IPS-15b (cell line): ENCODE results near the gene KANSL1.

ENCODE experiments used
- H3K27me3 ChIP-seq: one replicate; pipeline ENCODE4 v1.6.1; 2013; ENCODE audit warnings: low read length; ENCODE audit not compliant: control insufficient read depth, insufficient read depth
- H3K36me3 ChIP-seq: one replicate; pipeline ENCODE4 v1.6.1; 2013; ENCODE audit warnings: low read length; ENCODE audit not compliant: control insufficient read depth, insufficient read depth
- H3K4me1 ChIP-seq: one replicate; pipeline ENCODE4 v1.6.1; 2013; ENCODE audit warnings: mild to moderate bottlenecking, low read length; ENCODE audit not compliant: control insufficient read depth, insufficient read depth
- H3K4me3 ChIP-seq: one replicate; pipeline ENCODE4 v1.5.1; 2013; ENCODE audit warnings: low read depth, low read length
- H3K9ac ChIP-seq: one replicate; pipeline ENCODE4 v1.6.1; 2013; ENCODE audit warnings: low read depth, mild to moderate bottlenecking, low read length
- H3K9me3 ChIP-seq: one replicate; pipeline ENCODE4 v1.6.1; 2013; ENCODE audit warnings: mild to moderate bottlenecking, low read length; ENCODE audit not compliant: control insufficient read depth, insufficient read depth

KANSL1 gene

GRCh38 chr17:46037722-46038255, 155.4 kb downstream of the KANSL1 start:
- Histone ChIP-seq H3K4me3 (no peak overlapping the region), H3K4me1 (no peaks in the 10 kb centered on the region), H3K27me3 (no peaks in the 10 kb centered on the region), H3K9me3 (no peaks in the 10 kb centered on the region), H3K9ac (no peak overlapping the region), H3K36me3 (peaks cover 52% of the 10 kb centered on the region)

- H3K4me3 ChIP-seq, result no peak overlapping the region
- H3K27me3 ChIP-seq, result no peaks in the 10 kb centered on the region
- H3K9ac ChIP-seq, result no peak overlapping the region
- H3K4me1 ChIP-seq, result no peaks in the 10 kb centered on the region
- peaks cover 56% of the 10 kb centered on the region for H3K36me3 ChIP-seq
- H3K9me3 ChIP-seq, result no peaks in the 10 kb centered on the region
Observed at GRCh38 chr17:46036491-46036890, 156.7 kb downstream of the KANSL1 start.

GRCh38 chr17:46035112-46035818, 158.0 kb downstream of the KANSL1 start:
- H3K4me1 ChIP-seq, result no peaks in the 10 kb centered on the region
- no peaks in the 10 kb centered on the region for H3K9me3 ChIP-seq
- H3K36me3 ChIP-seq, result peaks cover 67% of the 10 kb centered on the region
- no peak overlapping the region for H3K4me3 ChIP-seq
- H3K27me3 ChIP-seq, result no peaks in the 10 kb centered on the region
- H3K9ac ChIP-seq, result no peak overlapping the region

DNA sequence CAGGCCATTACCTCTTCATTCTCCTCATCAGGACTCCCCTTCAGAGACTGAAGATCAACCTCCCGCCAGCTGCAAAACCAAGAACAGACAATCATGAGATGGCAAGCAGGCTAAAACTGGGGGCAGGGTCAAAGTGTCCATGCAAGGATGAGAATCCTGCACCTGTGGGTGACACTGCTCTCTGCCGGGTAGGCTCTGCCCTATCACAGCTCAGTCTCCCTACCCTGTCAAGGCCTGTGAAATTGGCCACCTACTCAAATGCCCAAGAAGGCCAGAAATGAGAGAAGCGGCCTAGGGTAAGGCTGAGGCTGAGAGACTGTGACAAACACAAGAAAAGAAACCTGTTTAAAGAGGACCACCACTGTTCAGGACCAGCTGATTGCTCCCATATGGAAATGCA, 159.8 kb downstream of the KANSL1 start:
- Histone ChIP-seq H3K36me3 (peaks cover 56% of the 10 kb centered on the region), H3K9ac (no peak overlapping the region)

GRCh38 chr17:46032909-46033308, 160.3 kb downstream of the KANSL1 start:
- no peaks in the 10 kb centered on the region for H3K27me3 ChIP-seq
- no peak overlapping the region for H3K9ac ChIP-seq
- H3K9me3 ChIP-seq, result no peaks in the 10 kb centered on the region
- H3K4me1 ChIP-seq, result peaks cover 4% of the 10 kb centered on the region
- peaks cover 52% of the 10 kb centered on the region for H3K36me3 ChIP-seq
- no peak overlapping the region for H3K4me3 ChIP-seq

More for the DNA sequence above, 159.8 kb downstream of the KANSL1 start:
- Histone ChIP-seq H3K9me3 (no peaks in the 10 kb centered on the region), H3K4me3 (no peak overlapping the region), H3K4me1 (no peaks in the 10 kb centered on the region), H3K27me3 (no peaks in the 10 kb centered on the region)

GRCh38 chr17:46031920-46032319, 161.3 kb downstream of the KANSL1 start:
- Histone ChIP-seq H3K9ac (no peak overlapping the region), H3K36me3 (peaks cover 45% of the 10 kb centered on the region), H3K27me3 (no peaks in the 10 kb centered on the region), H3K9me3 (no peaks in the 10 kb centered on the region), H3K4me3 (no peak overlapping the region), H3K4me1 (peaks cover 13% of the 10 kb centered on the region)

DNA sequence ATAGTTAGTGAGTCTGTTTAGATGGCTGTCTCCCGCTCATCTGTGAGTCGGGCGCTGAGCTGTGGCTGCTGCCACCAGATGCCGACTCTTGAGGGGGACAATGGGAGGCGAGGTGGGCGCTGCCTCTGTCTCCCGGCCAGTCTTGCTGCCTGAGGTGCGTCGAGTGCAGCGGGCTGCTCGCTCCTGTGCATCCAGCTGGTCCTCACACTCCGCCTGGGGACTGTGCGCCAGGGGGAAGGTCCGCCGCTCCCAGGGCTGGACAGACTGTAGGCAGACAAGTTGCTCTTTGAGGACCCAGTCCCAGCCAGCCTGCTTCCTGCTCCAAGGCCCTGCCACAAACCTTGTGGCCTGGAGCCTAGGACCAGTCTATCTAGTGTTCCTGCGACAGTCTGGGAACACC, 161.8 kb downstream of the KANSL1 start:
- peaks cover 16% of the 10 kb centered on the region for H3K4me1 ChIP-seq
- no peak overlapping the region for H3K4me3 ChIP-seq
- no peaks in the 10 kb centered on the region for H3K9me3 ChIP-seq
- no peaks in the 10 kb centered on the region for H3K27me3 ChIP-seq
- H3K36me3 ChIP-seq, result peaks cover 45% of the 10 kb centered on the region
- H3K9ac ChIP-seq, result no peak overlapping the region

GRCh38 chr17:46030752-46031151, 162.5 kb downstream of the KANSL1 start:
- H3K4me1 ChIP-seq, result peaks cover 16% of the 10 kb centered on the region
- peaks cover 45% of the 10 kb centered on the region for H3K36me3 ChIP-seq
- no peak overlapping the region for H3K9ac ChIP-seq
- H3K9me3 ChIP-seq, result no peaks in the 10 kb centered on the region
- no peaks in the 10 kb centered on the region for H3K27me3 ChIP-seq
- H3K4me3 ChIP-seq, result no peak overlapping the region

- H3K27me3 ChIP-seq, result no peaks in the 10 kb centered on the region
- H3K9me3 ChIP-seq, result no peaks in the 10 kb centered on the region
- no peak overlapping the region for H3K9ac ChIP-seq
- no peak overlapping the region for H3K4me3 ChIP-seq
- H3K36me3 ChIP-seq, result peaks cover 38% of the 10 kb centered on the region
- peaks cover 16% of the 10 kb centered on the region for H3K4me1 ChIP-seq
Observed at GRCh38 chr17:46029627-46030026, 163.6 kb downstream of the KANSL1 start.

DNA sequence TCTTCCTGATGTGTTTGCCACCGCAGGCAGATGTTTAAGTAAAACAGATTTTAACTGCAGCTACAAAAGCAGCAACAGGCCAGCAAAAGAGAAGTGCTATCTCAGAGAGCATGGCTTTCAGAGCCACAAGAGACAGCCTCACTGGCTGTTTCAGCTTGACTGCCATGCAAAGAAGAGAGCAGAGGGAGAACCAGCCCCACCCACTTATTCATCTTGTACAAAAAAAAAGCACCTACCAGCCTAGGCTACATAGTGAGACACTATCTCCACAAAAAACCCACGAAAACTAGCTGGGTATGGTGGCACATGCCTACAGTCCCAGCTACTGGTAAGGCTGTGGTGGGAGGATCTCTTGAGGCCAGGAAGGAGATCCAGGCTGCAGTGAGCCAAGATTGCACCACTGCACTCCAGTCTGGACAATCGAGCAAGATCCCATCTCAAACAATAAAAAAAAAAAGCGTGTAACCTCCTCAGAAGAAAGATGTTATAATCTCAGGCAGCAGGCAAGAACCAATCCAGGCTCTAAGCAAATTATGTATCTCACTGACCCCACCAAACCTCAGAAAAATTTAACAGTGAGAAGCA, 164.2 kb downstream of the KANSL1 start:
- no peaks in the 10 kb centered on the region for H3K9me3 ChIP-seq
- no peaks in the 10 kb centered on the region for H3K27me3 ChIP-seq
- peaks cover 16% of the 10 kb centered on the region for H3K4me1 ChIP-seq
- H3K9ac ChIP-seq, result no peak overlapping the region
- no peak overlapping the region for H3K4me3 ChIP-seq
- peaks cover 35% of the 10 kb centered on the region for H3K36me3 ChIP-seq

GRCh38 chr17:46028374-46028773, 164.9 kb downstream of the KANSL1 start:
- no peaks in the 10 kb centered on the region for H3K27me3 ChIP-seq
- peaks cover 16% of the 10 kb centered on the region for H3K4me1 ChIP-seq
- H3K36me3 ChIP-seq, result peaks cover 29% of the 10 kb centered on the region
- H3K4me3 ChIP-seq, result no peak overlapping the region
- H3K9me3 ChIP-seq, result no peaks in the 10 kb centered on the region
- no peak overlapping the region for H3K9ac ChIP-seq

DNA sequence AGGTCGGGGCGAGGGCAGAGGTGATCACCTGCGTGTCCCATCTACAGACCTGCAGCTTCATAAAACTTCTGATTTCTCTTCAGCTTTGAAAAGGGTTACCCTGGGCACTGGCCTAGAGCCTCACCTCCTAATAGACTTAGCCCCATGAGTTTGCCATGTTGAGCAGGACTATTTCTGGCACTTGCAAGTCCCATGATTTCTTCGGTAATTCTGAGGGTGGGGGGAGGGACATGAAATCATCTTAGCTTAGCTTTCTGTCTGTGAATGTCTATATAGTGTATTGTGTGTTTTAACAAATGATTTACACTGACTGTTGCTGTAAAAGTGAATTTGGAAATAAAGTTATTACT, 165.3 kb downstream of the KANSL1 start:
- Histone ChIP-seq H3K27me3 (no peaks in the 10 kb centered on the region), H3K9ac (no peak overlapping the region), H3K9me3 (no peaks in the 10 kb centered on the region), H3K4me1 (peaks cover 16% of the 10 kb centered on the region), H3K4me3 (no peak overlapping the region), H3K36me3 (peaks cover 24% of the 10 kb centered on the region)
